H9 (cell line): Measurements from ENCODE around the gene PDE12. TPM values are rescaled to one million over a fixed set of nuclear protein-coding genes. Genes with fewer than 3 reads are reported as not detected.

Source experiments
- DNase-seq: peaks from one replicate; pipeline ENCODE4 v3.0.0-alpha.2; 2017
- H2AFZ ChIP-seq: one replicate; pipeline ENCODE4 v1.6.1; 2013; ENCODE audit warnings: mild to moderate bottlenecking, low read length, control low read depth, moderate library complexity
- H2AK5ac ChIP-seq: 2 replicates; pipeline ENCODE4 v1.6.1; 2013; ENCODE audit warnings: low read length, control low read depth, mixed read lengths; ENCODE audit not compliant: insufficient read length
- H2BK120ac ChIP-seq: one replicate; pipeline ENCODE4 v1.6.1; 2013; ENCODE audit warnings: low read depth, mild to moderate bottlenecking, low read length, control low read depth, inconsistent platforms; ENCODE audit not compliant: poor library complexity, severe bottlenecking
- H2BK12ac ChIP-seq: 2 replicates; pipeline ENCODE4 v1.6.1; 2013; ENCODE audit warnings: low read length, control low read depth, mixed read lengths, low read depth; ENCODE audit not compliant: insufficient read length
- H2BK15ac ChIP-seq: 2 replicates; pipeline ENCODE4 v1.6.1; 2013; ENCODE audit warnings: low read depth, low read length, control low read depth
- H2BK20ac ChIP-seq: one replicate; pipeline ENCODE4 v1.6.1; 2013; ENCODE audit warnings: low read depth, mild to moderate bottlenecking, low read length, control low read depth, inconsistent platforms; ENCODE audit not compliant: poor library complexity, severe bottlenecking
- H2BK5ac ChIP-seq: 2 replicates; pipeline ENCODE4 v1.6.1; 2013; ENCODE audit warnings: low read length, control low read depth, mixed read lengths; ENCODE audit not compliant: insufficient read length
- H3K14ac ChIP-seq: 2 replicates; pipeline ENCODE4 v1.6.1; 2013; ENCODE audit warnings: low read length, control low read depth; ENCODE audit not compliant: insufficient read depth
- H3K18ac ChIP-seq: 2 replicates; pipeline ENCODE4 v1.6.1; 2013; ENCODE audit warnings: low read depth, mild to moderate bottlenecking, mixed read lengths, low read length, control low read depth; ENCODE audit not compliant: insufficient read length
- H3K23ac ChIP-seq: 2 replicates; pipeline ENCODE4 v1.6.1; 2013; ENCODE audit warnings: low read length, control low read depth, mixed read lengths, low read depth; ENCODE audit not compliant: insufficient read length
- H3K23me2 ChIP-seq: 2 replicates; pipeline ENCODE4 v1.6.1; 2013; ENCODE audit warnings: low read depth, mild to moderate bottlenecking, mixed read lengths, low read length, control low read depth; ENCODE audit not compliant: insufficient read length, poor library complexity, severe bottlenecking
- H3K27ac ChIP-seq: 2 replicates; pipeline ENCODE4 v1.5.1; 2013; ENCODE audit warnings: low read length, control low read depth, mixed read lengths, low read depth; ENCODE audit not compliant: insufficient read length
- H3K27me3 ChIP-seq: 2 replicates; pipeline ENCODE4 v1.6.1; 2013; ENCODE audit warnings: low read length, control low read depth, inconsistent platforms; ENCODE audit not compliant: insufficient read depth
- H3K4ac ChIP-seq: 2 replicates; pipeline ENCODE4 v1.6.1; 2013; ENCODE audit warnings: low read depth, mild to moderate bottlenecking, control low read depth, inconsistent platforms, low read length, moderate library complexity
- H3K4me1 ChIP-seq: 2 replicates; pipeline ENCODE4 v1.6.1; 2013; ENCODE audit warnings: low read length, control low read depth, inconsistent platforms; ENCODE audit not compliant: insufficient read depth
- H3K4me2 ChIP-seq: 2 replicates; pipeline ENCODE4 v1.6.1; 2013; ENCODE audit warnings: low read length, control low read depth, mixed read lengths; ENCODE audit not compliant: insufficient read length, insufficient read depth
- H3K56ac ChIP-seq: 2 replicates; pipeline ENCODE4 v1.6.1; 2013; ENCODE audit warnings: low read depth, mild to moderate bottlenecking, mixed read lengths, low read length, control low read depth; ENCODE audit not compliant: insufficient read length
- H3K79me1 ChIP-seq: 2 replicates; pipeline ENCODE4 v1.6.1; 2013; ENCODE audit warnings: low read depth, mild to moderate bottlenecking, moderate library complexity, low read length, control low read depth, inconsistent platforms; ENCODE audit not compliant: insufficient read depth, poor library complexity, severe bottlenecking
- H3K79me2 ChIP-seq: 2 replicates; pipeline ENCODE4 v1.6.1; 2013; ENCODE audit warnings: low read length, control low read depth, inconsistent platforms; ENCODE audit not compliant: insufficient read depth
- H3K9ac ChIP-seq: 2 replicates; pipeline ENCODE4 v1.6.1; 2013; ENCODE audit warnings: low read length, control low read depth, mixed read lengths; ENCODE audit not compliant: insufficient read length; ENCODE audit errors: extremely low read depth
- H3K9me3 ChIP-seq: one replicate; pipeline ENCODE4 v1.6.1; 2013; ENCODE audit warnings: low read depth, low read length, inconsistent platforms; ENCODE audit not compliant: control insufficient read depth
- H3T11ph ChIP-seq: one replicate; pipeline ENCODE4 v1.6.1; 2013; ENCODE audit warnings: mild to moderate bottlenecking, low read length, control low read depth, inconsistent platforms
- H4K20me1 ChIP-seq: one replicate; pipeline ENCODE4 v1.6.1; 2013; ENCODE audit not compliant: control insufficient read depth, insufficient read length, insufficient read depth
- H4K5ac ChIP-seq: 2 replicates; pipeline ENCODE4 v1.6.1; 2013; ENCODE audit warnings: low read depth, mild to moderate bottlenecking, mixed read lengths, low read length, control low read depth; ENCODE audit not compliant: insufficient read length
- H4K8ac ChIP-seq: replicated peaks from 2 replicates; pipeline ENCODE4 v1.6.1; 2013; ENCODE audit warnings: low read length, control low read depth, mixed read lengths, low read depth; ENCODE audit not compliant: insufficient read length
- H4K91ac ChIP-seq: 2 replicates; pipeline ENCODE4 v1.6.1; 2013; ENCODE audit warnings: low read depth, mild to moderate bottlenecking, moderate library complexity, mixed read lengths, low read length, control low read depth; ENCODE audit not compliant: insufficient read length
- H3K27ac Mint-ChIP-seq, 3 experiments: 2 replicates in 2 of 3; 3 replicates in 1 of 3; pipeline ENCODE4 v1.8.0; 2020 to 2021; ENCODE audit warnings: mixed read lengths in 3 of 3, mild to moderate bottlenecking in 1 of 3, moderate library complexity in 1 of 3
- H3K27me3 Mint-ChIP-seq: 2 replicates; pipeline ENCODE4 v1.8.0; 2021; ENCODE audit warnings: low read depth, mild to moderate bottlenecking, moderate library complexity, mixed read lengths
- H3K36me3 Mint-ChIP-seq, 3 experiments: 2 replicates in 2 of 3; 3 replicates in 1 of 3; pipeline ENCODE4 v1.8.0; 2020 to 2021; ENCODE audit warnings: low read depth in 3 of 3, mixed read lengths in 3 of 3; ENCODE audit not compliant: insufficient read depth in 1 of 3
- H3K4me1 Mint-ChIP-seq, 2 experiments: 2 replicates each; pipeline ENCODE4 v1.8.0; 2020; ENCODE audit warnings: mixed read lengths in 2 of 2
- H3K4me3 Mint-ChIP-seq, 2 experiments: 2 replicates in 1 of 2; 3 replicates in 1 of 2; pipeline ENCODE4 v1.8.0; 2020 to 2021; ENCODE audit warnings: mild to moderate bottlenecking in 2 of 2, mixed read lengths in 2 of 2, moderate library complexity in 1 of 2
- H3K9me3 Mint-ChIP-seq, 2 experiments: 2 replicates in 1 of 2; 3 replicates in 1 of 2; pipeline ENCODE4 v1.8.0; 2020; ENCODE audit warnings: mild to moderate bottlenecking in 2 of 2, mixed read lengths in 2 of 2, moderate library complexity in 1 of 2
- CTCF ChIP-seq: fragments of 200-600 bp; sonication (generic); conservative IDR thresholded peaks from 3 replicates; pipeline ENCODE4 v1.8.0; 2021; ENCODE audit warnings: antibody characterized with exemption, mild to moderate bottlenecking
- WGBS: extraction: QIAGEN DNeasy Blood & Tissue Kit; methylation state at CpG from one replicate; pipeline ENCODE4 v1.1.7; 2013; ENCODE audit warnings: missing lambda C conversion rate, low lambda C conversion rate, mixed read lengths; ENCODE audit not compliant: insufficient read length; ENCODE audit errors: extremely low coverage; 5-methylcytosine and 5-hydroxymethylcytosine counted together
- total RNA-seq: library from RNA; stranded (reverse); gene quantifications from 2 replicates; pipeline ENCODE4 v1.2.1, GENCODE V29; 2021

PDE12 gene
- total RNA-seq, 1 experiment from 2014 or later, result 18.9 TPM

GRCh38 chr3:57587905-57588304, 31.8 kb downstream of the PDE12 start:
- no peaks in the 10 kb centered on the region for H3K23me2 ChIP-seq
- H3K79me2 ChIP-seq, result peaks cover 32% of the 10 kb centered on the region; the same call in 1 of the 2 replicates
- H3K56ac ChIP-seq, result no peak overlapping the region
- no peak overlapping the region for H4K8ac ChIP-seq
- H4K5ac ChIP-seq, result no peak overlapping the region
- no peak overlapping the region for H3K27ac ChIP-seq
- no peak for TF ChIP-seq CTCF
- no CpG with 5 or more reads among the region's 2 CpGs for WGBS
- no peak for DNase-seq
- H3K14ac ChIP-seq, result no peak overlapping the region
- H3K9me3 ChIP-seq, result no peaks in the 10 kb centered on the region
- H2BK20ac ChIP-seq, result no peak overlapping the region
- no peaks in the 10 kb centered on the region for H4K20me1 ChIP-seq
- H2BK120ac ChIP-seq, result no peak overlapping the region
- no peak overlapping the region for H3K4me3 Mint-ChIP-seq
- H3K27ac Mint-ChIP-seq, result no peak overlapping the region
- no peak overlapping the region for H2AK5ac ChIP-seq
- no peak overlapping the region for H2BK5ac ChIP-seq
- H3K4me2 ChIP-seq, result no peak overlapping the region
- H3K4me1 ChIP-seq, result no peaks in the 10 kb centered on the region
- peaks cover 7 to 19% (median 12%) of the 10 kb centered on the region in 3 experiments; a peak in 6 of 7 replicates for H3K36me3 Mint-ChIP-seq
- peaks cover 3% of the 10 kb centered on the region for H3K79me1 ChIP-seq
- no peaks in the 10 kb centered on the region for H3K9me3 Mint-ChIP-seq
- no peaks in the 10 kb centered on the region for H3K27me3 Mint-ChIP-seq
- no peak overlapping the region for H2AFZ ChIP-seq
- H3K27me3 ChIP-seq, result no peaks in the 10 kb centered on the region
- no peak overlapping the region for H2BK15ac ChIP-seq
- no peak overlapping the region for H3K4ac ChIP-seq
- H3K23ac ChIP-seq, result no peak overlapping the region
- H3K18ac ChIP-seq, result no peak overlapping the region
- H4K91ac ChIP-seq, result no peak overlapping the region
- no peak overlapping the region for H3K9ac ChIP-seq
- no peak overlapping the region for H3T11ph ChIP-seq
- H2BK12ac ChIP-seq, result no peak overlapping the region
- H3K4me1 Mint-ChIP-seq, result peaks cover 0 to 7% of the 10 kb centered on the region in 2 experiments; a peak in 1 of 4 replicates
